Neural cell (in vitro differentiated cells): ENCODE data around the gene GOLGA6L2.

Experiments
- CTCF ChIP-seq: fragments of 450-650 bp; IDR thresholded peaks from 2 replicates; pipeline ENCODE4 v1.5.1; 2014; ENCODE audit warnings: antibody characterized with exemption, mild to moderate bottlenecking, moderate library complexity; ENCODE audit not compliant: poor library complexity, severe bottlenecking
- EP300 ChIP-seq: fragments of 450-650 bp; conservative IDR thresholded peaks from 2 replicates; pipeline ENCODE4 v1.6.1; 2014; ENCODE audit warnings: antibody characterized with exemption, mild to moderate bottlenecking, moderate library complexity; ENCODE audit not compliant: poor library complexity, severe bottlenecking
- EZH2 ChIP-seq: fragments of 200-600, 300-800 bp; shearing (Covaris generic), sonication (generic); IDR thresholded peaks from 2 replicates; pipeline ENCODE4 v1.6.1; 2014; ENCODE audit warnings: antibody characterized with exemption, low read length, borderline replicate concordance, mild to moderate bottlenecking; ENCODE audit not compliant: insufficient read depth, poor library complexity, severe bottlenecking
- MXI1 ChIP-seq: fragments of 450-650 bp; conservative IDR thresholded peaks from 2 replicates; pipeline ENCODE4 v1.6.1; 2014; ENCODE audit warnings: antibody characterized with exemption, mild to moderate bottlenecking; ENCODE audit not compliant: poor library complexity, severe bottlenecking

- no peak for TF ChIP-seq EP300
- TF ChIP-seq CTCF = no peak
- no peak for TF ChIP-seq EZH2
- TF ChIP-seq MXI1 = no peak
Observed at GRCh38 chr15:23437146-23437545, 9.9 kb downstream of the GOLGA6L2 start.
